ENCODE measurements around the gene SLC9A6. TPM values are rescaled to one million over a fixed set of nuclear protein-coding genes. Genes with fewer than 3 reads are reported as not detected.

SLC9A6 gene
- total and polyA plus RNA-seq, 9 of the 15 experiments (the other 6 are each of a cell fraction or from before 2014, with no cell fraction given) = 3.7 to 13.9 (median 9.9) TPM

DNA sequence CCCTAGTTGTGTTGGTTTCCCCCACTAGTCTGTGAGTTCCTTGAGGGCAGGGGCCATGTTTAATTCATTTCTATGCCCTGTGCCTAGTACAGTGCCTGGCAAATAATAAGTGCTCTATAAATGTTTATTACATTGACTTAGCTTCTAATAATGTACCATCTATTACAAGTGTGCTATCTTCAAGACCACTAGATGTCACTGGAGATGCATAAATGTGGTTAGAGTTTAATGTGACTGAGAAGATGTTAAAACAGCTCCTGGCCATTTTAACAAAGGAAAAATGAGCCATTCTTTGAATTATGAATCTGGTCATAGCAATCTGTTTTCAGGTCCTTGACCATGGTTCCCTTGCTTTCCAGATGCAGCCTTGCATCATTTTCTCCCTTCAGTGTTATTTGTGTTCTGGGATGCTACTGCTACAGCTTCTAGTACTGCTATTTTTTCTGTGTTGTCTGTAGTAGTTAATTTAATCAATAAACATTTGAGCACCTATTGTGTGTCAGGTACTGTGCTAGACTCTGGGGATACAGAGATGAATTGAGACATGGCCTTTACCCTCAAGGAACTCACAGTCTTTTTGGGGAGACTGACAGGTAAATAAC is 43.2 kb downstream of the SLC9A6 start (continued):
- TF ChIP-seq, protein P1, sequence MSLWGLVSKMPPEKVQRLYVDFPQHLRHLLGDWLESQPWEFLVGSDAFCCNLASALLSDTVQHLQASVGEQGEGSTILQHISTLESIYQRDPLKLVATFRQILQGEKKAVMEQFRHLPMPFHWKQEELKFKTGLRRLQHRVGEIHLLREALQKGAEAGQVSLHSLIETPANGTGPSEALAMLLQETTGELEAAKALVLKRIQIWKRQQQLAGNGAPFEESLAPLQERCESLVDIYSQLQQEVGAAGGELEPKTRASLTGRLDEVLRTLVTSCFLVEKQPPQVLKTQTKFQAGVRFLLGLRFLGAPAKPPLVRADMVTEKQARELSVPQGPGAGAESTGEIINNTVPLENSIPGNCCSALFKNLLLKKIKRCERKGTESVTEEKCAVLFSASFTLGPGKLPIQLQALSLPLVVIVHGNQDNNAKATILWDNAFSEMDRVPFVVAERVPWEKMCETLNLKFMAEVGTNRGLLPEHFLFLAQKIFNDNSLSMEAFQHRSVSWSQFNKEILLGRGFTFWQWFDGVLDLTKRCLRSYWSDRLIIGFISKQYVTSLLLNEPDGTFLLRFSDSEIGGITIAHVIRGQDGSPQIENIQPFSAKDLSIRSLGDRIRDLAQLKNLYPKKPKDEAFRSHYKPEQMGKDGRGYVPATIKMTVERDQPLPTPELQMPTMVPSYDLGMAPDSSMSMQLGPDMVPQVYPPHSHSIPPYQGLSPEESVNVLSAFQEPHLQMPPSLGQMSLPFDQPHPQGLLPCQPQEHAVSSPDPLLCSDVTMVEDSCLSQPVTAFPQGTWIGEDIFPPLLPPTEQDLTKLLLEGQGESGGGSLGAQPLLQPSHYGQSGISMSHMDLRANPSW (CRISPR knock-in tag; IDR thresholded peaks at IDR 0.05) = no peak
- TF ChIP-seq HNRNPUL1 (IDR thresholded peaks at IDR 0.05; ENCODE audit: low read length) (no peak), SMAD4 (CRISPR knock-in tag; conservative IDR thresholded peaks at IDR 0.05) (no peak), RAD21 (CRISPR knock-in tag; conservative IDR thresholded peaks at IDR 0.05 in 1 of 2, IDR thresholded peaks at IDR 0.05 in 1 of 2) (peak; percentile 72 to 86), TCF3 (CRISPR knock-in tag; IDR thresholded peaks at IDR 0.05) (no peak), HOXB6 (CRISPR knock-in tag; IDR thresholded peaks at IDR 0.05; ENCODE audit: borderline replicate concordance) (no peak), GATAD2B (IDR thresholded peaks at IDR 0.05; ENCODE audit: borderline replicate concordance) (no peak), NR2C1 (IDR thresholded peaks at IDR 0.05) (no peak), NR2C1 (tag; IDR thresholded peaks at IDR 0.05) (no peak), POLR3A (IDR thresholded peaks at IDR 0.05; ENCODE audit: borderline replicate concordance, extremely low read depth, insufficient read depth, insufficient read length) (no peak), ZNF699 (CRISPR knock-in tag; IDR thresholded peaks at IDR 0.05; ENCODE audit: insufficient replicate concordance) (no peak)
- TF ChIP-seq, protein P2, sequence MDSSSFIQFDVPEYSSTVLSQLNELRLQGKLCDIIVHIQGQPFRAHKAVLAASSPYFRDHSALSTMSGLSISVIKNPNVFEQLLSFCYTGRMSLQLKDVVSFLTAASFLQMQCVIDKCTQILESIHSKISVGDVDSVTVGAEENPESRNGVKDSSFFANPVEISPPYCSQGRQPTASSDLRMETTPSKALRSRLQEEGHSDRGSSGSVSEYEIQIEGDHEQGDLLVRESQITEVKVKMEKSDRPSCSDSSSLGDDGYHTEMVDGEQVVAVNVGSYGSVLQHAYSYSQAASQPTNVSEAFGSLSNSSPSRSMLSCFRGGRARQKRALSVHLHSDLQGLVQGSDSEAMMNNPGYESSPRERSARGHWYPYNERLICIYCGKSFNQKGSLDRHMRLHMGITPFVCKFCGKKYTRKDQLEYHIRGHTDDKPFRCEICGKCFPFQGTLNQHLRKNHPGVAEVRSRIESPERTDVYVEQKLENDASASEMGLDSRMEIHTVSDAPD (CRISPR knock-in tag; IDR thresholded peaks at IDR 0.05) = no peak
- TF ChIP-seq, protein P3, sequence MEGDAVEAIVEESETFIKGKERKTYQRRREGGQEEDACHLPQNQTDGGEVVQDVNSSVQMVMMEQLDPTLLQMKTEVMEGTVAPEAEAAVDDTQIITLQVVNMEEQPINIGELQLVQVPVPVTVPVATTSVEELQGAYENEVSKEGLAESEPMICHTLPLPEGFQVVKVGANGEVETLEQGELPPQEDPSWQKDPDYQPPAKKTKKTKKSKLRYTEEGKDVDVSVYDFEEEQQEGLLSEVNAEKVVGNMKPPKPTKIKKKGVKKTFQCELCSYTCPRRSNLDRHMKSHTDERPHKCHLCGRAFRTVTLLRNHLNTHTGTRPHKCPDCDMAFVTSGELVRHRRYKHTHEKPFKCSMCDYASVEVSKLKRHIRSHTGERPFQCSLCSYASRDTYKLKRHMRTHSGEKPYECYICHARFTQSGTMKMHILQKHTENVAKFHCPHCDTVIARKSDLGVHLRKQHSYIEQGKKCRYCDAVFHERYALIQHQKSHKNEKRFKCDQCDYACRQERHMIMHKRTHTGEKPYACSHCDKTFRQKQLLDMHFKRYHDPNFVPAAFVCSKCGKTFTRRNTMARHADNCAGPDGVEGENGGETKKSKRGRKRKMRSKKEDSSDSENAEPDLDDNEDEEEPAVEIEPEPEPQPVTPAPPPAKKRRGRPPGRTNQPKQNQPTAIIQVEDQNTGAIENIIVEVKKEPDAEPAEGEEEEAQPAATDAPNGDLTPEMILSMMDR (IDR thresholded peaks at IDR 0.05 in 2 of 3, conservative IDR thresholded peaks at IDR 0.05 in 1 of 3; ENCODE audit: insufficient read depth in 2 of 3, low read depth in 1 of 3, low read length in 3 of 3) = peak; percentile 47 to 68 (median 53); a peak in 4 of 6 replicates
- TF ChIP-seq, protein P4, sequence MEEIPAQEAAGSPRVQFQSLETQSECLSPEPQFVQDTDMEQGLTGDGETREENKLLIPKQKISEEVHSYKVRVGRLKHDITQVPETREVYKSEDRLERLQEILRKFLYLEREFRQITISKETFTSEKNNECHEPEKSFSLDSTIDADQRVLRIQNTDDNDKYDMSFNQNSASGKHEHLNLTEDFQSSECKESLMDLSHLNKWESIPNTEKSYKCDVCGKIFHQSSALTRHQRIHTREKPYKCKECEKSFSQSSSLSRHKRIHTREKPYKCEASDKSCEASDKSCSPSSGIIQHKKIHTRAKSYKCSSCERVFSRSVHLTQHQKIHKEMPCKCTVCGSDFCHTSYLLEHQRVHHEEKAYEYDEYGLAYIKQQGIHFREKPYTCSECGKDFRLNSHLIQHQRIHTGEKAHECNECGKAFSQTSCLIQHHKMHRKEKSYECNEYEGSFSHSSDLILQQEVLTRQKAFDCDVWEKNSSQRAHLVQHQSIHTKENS (CRISPR knock-in tag; IDR thresholded peaks at IDR 0.05) = no peak
- TF ChIP-seq, protein P5, sequence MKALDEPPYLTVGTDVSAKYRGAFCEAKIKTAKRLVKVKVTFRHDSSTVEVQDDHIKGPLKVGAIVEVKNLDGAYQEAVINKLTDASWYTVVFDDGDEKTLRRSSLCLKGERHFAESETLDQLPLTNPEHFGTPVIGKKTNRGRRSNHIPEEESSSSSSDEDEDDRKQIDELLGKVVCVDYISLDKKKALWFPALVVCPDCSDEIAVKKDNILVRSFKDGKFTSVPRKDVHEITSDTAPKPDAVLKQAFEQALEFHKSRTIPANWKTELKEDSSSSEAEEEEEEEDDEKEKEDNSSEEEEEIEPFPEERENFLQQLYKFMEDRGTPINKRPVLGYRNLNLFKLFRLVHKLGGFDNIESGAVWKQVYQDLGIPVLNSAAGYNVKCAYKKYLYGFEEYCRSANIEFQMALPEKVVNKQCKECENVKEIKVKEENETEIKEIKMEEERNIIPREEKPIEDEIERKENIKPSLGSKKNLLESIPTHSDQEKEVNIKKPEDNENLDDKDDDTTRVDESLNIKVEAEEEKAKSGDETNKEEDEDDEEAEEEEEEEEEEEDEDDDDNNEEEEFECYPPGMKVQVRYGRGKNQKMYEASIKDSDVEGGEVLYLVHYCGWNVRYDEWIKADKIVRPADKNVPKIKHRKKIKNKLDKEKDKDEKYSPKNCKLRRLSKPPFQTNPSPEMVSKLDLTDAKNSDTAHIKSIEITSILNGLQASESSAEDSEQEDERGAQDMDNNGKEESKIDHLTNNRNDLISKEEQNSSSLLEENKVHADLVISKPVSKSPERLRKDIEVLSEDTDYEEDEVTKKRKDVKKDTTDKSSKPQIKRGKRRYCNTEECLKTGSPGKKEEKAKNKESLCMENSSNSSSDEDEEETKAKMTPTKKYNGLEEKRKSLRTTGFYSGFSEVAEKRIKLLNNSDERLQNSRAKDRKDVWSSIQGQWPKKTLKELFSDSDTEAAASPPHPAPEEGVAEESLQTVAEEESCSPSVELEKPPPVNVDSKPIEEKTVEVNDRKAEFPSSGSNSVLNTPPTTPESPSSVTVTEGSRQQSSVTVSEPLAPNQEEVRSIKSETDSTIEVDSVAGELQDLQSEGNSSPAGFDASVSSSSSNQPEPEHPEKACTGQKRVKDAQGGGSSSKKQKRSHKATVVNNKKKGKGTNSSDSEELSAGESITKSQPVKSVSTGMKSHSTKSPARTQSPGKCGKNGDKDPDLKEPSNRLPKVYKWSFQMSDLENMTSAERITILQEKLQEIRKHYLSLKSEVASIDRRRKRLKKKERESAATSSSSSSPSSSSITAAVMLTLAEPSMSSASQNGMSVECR (CRISPR knock-in tag; IDR thresholded peaks at IDR 0.05) = no peak

Data from K562 (cell line).